ENCODE data around the gene MYL1. TPM values are rescaled to one million over a fixed set of nuclear protein-coding genes. Genes with fewer than 3 reads are reported as not detected.
A peak's percentile ranks its signal among the peaks of the same experiment; 100 is the strongest.

The MYL1 gene
- total RNA-seq, 1 donor from 2014 or later: 0.36 TPM

DNA sequence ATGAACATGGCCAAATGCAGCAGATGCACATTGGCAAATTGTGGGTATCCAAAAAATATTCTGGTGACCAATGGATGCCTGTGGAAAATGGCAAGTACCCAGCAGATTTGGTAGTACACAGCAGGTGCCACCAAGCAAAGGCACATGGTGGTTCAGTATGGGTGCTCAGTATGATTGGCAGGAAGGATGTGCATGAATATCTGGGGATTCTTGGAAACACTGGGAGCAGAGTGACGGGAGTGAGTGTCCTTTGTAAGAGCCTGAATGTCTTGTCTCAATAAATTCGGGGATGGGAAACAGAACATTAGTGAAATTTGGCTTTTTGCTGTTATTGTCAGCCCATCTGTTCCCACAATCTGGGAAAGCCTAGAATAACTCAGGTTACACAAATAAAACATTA, 52.9 kb downstream of the MYL1 start:
- H3K27me3 Mint-ChIP-seq (ENCODE audit: low read depth): no peaks in the 10 kb centered on the region
- no peak overlapping the region for H3K27ac Mint-ChIP-seq
- no peaks in the 10 kb centered on the region for H3K36me3 Mint-ChIP-seq
- no peaks in the 10 kb centered on the region for H3K9me3 Mint-ChIP-seq
- TF ChIP-seq, protein P1, sequence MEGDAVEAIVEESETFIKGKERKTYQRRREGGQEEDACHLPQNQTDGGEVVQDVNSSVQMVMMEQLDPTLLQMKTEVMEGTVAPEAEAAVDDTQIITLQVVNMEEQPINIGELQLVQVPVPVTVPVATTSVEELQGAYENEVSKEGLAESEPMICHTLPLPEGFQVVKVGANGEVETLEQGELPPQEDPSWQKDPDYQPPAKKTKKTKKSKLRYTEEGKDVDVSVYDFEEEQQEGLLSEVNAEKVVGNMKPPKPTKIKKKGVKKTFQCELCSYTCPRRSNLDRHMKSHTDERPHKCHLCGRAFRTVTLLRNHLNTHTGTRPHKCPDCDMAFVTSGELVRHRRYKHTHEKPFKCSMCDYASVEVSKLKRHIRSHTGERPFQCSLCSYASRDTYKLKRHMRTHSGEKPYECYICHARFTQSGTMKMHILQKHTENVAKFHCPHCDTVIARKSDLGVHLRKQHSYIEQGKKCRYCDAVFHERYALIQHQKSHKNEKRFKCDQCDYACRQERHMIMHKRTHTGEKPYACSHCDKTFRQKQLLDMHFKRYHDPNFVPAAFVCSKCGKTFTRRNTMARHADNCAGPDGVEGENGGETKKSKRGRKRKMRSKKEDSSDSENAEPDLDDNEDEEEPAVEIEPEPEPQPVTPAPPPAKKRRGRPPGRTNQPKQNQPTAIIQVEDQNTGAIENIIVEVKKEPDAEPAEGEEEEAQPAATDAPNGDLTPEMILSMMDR (IDR thresholded peaks at IDR 0.05; ENCODE audit: unreplicated experiment): no peak
- no peak overlapping the region for H3K4me3 Mint-ChIP-seq
- DNase-seq (ENCODE audit: low spot score in 2 of 2, unreplicated experiment in 2 of 2): no peak
- H3K4me1 Mint-ChIP-seq: no peaks in the 10 kb centered on the region

DNA sequence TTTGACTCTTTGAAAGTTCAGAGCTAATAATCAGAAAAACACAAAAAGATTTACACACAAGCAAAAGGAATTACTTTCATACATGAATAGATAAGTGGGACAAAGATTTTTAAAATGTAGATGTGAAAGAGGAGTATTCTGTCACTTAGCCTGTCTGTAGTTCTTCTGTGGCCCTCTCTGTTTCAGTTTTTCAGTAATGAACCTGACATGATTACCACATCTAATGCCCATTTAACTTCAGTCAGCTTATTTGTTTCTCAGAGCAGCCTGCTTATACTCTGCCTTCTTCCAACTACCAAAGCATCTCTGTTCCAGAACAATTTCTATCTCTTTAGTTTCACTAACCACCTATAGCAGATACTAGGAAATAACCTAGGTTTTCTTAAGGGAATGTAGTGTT, 55.3 kb downstream of the MYL1 start:
- H3K36me3 Mint-ChIP-seq: no peaks in the 10 kb centered on the region
- TF ChIP-seq, protein P1 (IDR thresholded peaks at IDR 0.05; ENCODE audit: unreplicated experiment): no peak
- H3K27me3 Mint-ChIP-seq (ENCODE audit: low read depth): no peaks in the 10 kb centered on the region
- H3K27ac Mint-ChIP-seq: no peak overlapping the region
- no peak for DNase-seq (ENCODE audit: low spot score in 2 of 2, unreplicated experiment in 2 of 2)
- H3K4me3 Mint-ChIP-seq: no peak overlapping the region
- H3K9me3 Mint-ChIP-seq: no peaks in the 10 kb centered on the region
- no peaks in the 10 kb centered on the region for H3K4me1 Mint-ChIP-seq

DNA sequence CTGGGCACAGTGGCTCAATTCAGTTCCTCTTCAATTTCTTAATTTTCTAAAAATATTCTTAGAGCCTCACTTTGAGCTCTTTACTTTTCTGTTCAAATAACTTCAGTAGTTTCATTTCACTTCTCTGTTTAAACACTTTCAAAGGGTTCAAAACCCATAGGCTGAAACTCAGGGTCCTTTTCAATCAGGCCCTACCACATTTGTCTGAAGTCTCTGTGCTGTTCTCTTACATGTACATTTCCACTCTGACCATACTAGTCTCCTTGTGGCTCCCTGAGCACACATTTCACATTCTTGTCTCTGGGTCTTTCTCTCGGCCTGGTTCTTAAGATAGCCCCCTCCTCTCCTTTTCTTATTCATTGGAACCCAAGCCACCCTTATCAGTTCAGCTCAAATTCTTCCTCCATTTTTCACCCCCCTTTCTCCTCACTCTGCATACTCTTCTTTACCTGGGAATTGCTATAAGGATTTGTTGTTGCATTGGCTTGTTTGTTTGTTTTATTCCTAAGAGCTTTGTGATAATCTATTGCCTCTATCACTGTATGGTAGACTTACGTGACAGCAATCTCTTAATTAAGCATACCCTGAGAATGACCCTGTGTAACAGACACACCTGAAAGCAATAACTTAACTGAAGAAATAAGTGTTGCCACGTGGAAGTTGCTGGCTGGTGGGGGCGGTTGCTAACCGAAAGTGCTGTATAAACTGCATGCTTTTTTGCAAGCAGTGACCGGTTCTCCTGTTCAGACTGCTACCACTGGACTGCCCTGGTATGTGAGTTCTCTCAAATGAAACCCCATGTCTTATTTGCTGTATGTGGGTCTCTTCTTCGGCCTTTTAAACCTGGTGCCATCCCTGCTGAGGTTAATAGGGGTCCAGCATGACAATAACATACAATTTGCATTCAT, 62.0 kb downstream of the MYL1 start:
- no peaks in the 10 kb centered on the region for H3K36me3 Mint-ChIP-seq
- H3K27me3 Mint-ChIP-seq (ENCODE audit: low read depth): no peaks in the 10 kb centered on the region
- H3K9me3 Mint-ChIP-seq: no peaks in the 10 kb centered on the region
- TF ChIP-seq, protein P1 (IDR thresholded peaks at IDR 0.05; ENCODE audit: unreplicated experiment): no peak
- DNase-seq (ENCODE audit: low spot score in 2 of 2, unreplicated experiment in 2 of 2): no peak
- H3K4me3 Mint-ChIP-seq: no peak overlapping the region
- peaks cover 16% of the 10 kb centered on the region for H3K4me1 Mint-ChIP-seq
- peak overlapping the region; percentile 3 for H3K27ac Mint-ChIP-seq

DNA sequence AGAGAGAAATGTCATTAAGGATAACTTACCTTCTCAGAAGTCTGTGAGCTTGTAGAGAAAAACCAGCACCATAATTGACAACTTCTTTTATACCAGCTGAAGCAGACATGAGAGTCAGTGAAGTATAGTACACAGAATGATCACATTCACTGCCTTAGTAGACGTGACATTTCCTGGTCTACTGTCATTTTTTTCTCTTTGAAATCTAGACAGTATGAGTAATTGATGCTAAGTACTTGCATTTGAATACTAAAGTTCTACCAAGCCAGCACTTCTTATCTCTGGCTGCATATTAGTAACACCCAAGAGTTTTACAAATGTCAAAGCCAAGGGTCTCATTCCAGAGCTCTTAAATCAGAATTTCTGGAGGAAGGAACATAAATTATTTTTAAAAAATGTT, 64.4 kb downstream of the MYL1 start:
- peaks cover 4% of the 10 kb centered on the region for H3K9me3 Mint-ChIP-seq
- H3K27ac Mint-ChIP-seq: no peak overlapping the region
- H3K4me1 Mint-ChIP-seq: peaks cover 16% of the 10 kb centered on the region
- DNase-seq (ENCODE audit: low spot score in 2 of 2, unreplicated experiment in 2 of 2): no peak
- H3K36me3 Mint-ChIP-seq: no peaks in the 10 kb centered on the region
- H3K27me3 Mint-ChIP-seq (ENCODE audit: low read depth): no peaks in the 10 kb centered on the region
- H3K4me3 Mint-ChIP-seq: no peak overlapping the region
- TF ChIP-seq, protein P1 (IDR thresholded peaks at IDR 0.05; ENCODE audit: unreplicated experiment): no peak

Other genes starting within 250 kb of the MYL1 start
- 24.4 to 28.0 TPM (median 25.9 TPM) in 3 replicates for gene KANSL1L, start 143.8 kb downstream of the MYL1 start, total RNA-seq
- 13.0 to 13.2 TPM (median 13.0 TPM) in 3 replicates for gene ACADL, start 89.7 kb downstream of the MYL1 start, total RNA-seq
- gene LANCL1, start 161.6 kb upstream of the MYL1 start, total RNA-seq: 65.7 to 67.4 TPM (median 65.9 TPM) in 3 replicates
- gene CPS1, start 241.4 kb upstream of the MYL1 start, total RNA-seq: 4.4 to 7.5 TPM (median 6.3 TPM) in 3 replicates